HCT116 (cell line): ENCODE results near the gene TRMO. TPM values are rescaled to one million over a fixed set of nuclear protein-coding genes. Genes with fewer than 3 reads are reported as not detected.

ENCODE experiments used
- ATAC-seq: fragments of 200-7000 bp; cut with Tn5 transposase; 2 replicates; pipeline ENCODE4 v1.9.1; 2020; ENCODE audit warnings: mild to moderate bottlenecking, moderate library complexity
- BruUV-seq: library from RNA; stranded (reverse); fragments of 400-500 nt; replicated peaks from 2 replicates; lab custom pipeline; 2021; lab: Mats Ljungman, UMichigan
- CTCF ChIA-PET: fragments of 300-600 bp; sonication (Branson Sonifier 250); formaldehyde crosslinking; loops from one replicate; lab custom pipeline; 2021; ENCODE audit warnings: antibody characterized with exemption; lab: Charles Lee
- POLR2A ChIA-PET: fragments of 300-600, 350-600 bp; sonication (Branson Sonifier 250); formaldehyde crosslinking; loops from one replicate; lab custom pipeline; 2021; ENCODE audit warnings: antibody characterized with exemption; lab: Charles Lee
- RAD21 ChIA-PET, 2 experiments: fragments of 300-600 bp; sonication (Branson Sonifier 250); formaldehyde crosslinking; loops; one replicate each; lab custom pipeline; 2023; ENCODE audit warnings: low total read pairs in 2 of 2; ENCODE audit not compliant: uncharacterized antibody in 2 of 2, unreplicated experiment in 2 of 2, low non-redundant PET in 1 of 2; lab: Charles Lee
- DNase-seq: peaks from one replicate; pipeline ENCODE4 v3.0.0-alpha.2; 2010; ENCODE audit warnings: low read depth, low spot score
- H2AFZ ChIP-seq: fragments of 200-600 bp; shearing (Covaris generic), sonication (generic); 2 replicates; pipeline ENCODE4 v1.6.1; 2017; ENCODE audit warnings: low read depth, mixed run types, mixed read lengths, antibody characterized with exemption, low read length; ENCODE audit not compliant: poor library complexity, severe bottlenecking
- H3K27ac ChIP-seq: 2 replicates; pipeline ENCODE4 v1.5.1; 2012; ENCODE audit warnings: low read depth, low read length
- H3K27me3 ChIP-seq: fragments of 200-600 bp; sonication (generic); 2 replicates; pipeline ENCODE4 v1.6.1; 2016; ENCODE audit warnings: mixed run types, low read length, mixed read lengths; ENCODE audit not compliant: insufficient read depth
- H3K36me3 ChIP-seq, 2 experiments: fragments of 200-500 bp in 1 of 2; fragments of 200-600 bp in 1 of 2; sonication (Bioruptor generic) in 1 of 2; sonication (generic) in 1 of 2; 2 replicates each; pipeline versions ENCODE4 v1.5.1 to v1.6.1; 2014 to 2016; ENCODE audit warnings: low read length in 2 of 2, inconsistent platforms in 1 of 2, mixed read lengths in 1 of 2, mixed run types in 1 of 2; ENCODE audit not compliant: insufficient read depth in 2 of 2, control insufficient read depth in 1 of 2
- H3K4me1 ChIP-seq, 2 experiments: fragments of 200-600 bp in 1 of 2; sonication (generic) in 1 of 2; 2 replicates each; pipeline versions ENCODE4 v1.5.1 to v1.6.1; 2012 to 2017; ENCODE audit warnings: low read length in 2 of 2, inconsistent platforms in 1 of 2, mild to moderate bottlenecking in 1 of 2, mixed read lengths in 1 of 2, mixed run types in 1 of 2, moderate library complexity in 1 of 2; ENCODE audit not compliant: insufficient read depth in 2 of 2, control insufficient read depth in 1 of 2
- H3K4me2 ChIP-seq: fragments of 200-600 bp; sonication (generic); 2 replicates; pipeline ENCODE4 v1.6.1; 2017; ENCODE audit warnings: mixed run types, low read length, mixed read lengths
- H3K4me3 ChIP-seq, 2 experiments: fragments of 200-600 bp in 1 of 2; sonication (generic) in 1 of 2; replicated peaks in 1 of 2; 2 replicates each; pipeline ENCODE4 v1.5.1; 2011 to 2016; ENCODE audit warnings: low read length in 2 of 2, control low read depth in 1 of 2, low read depth in 1 of 2, mild to moderate bottlenecking in 1 of 2, mixed read lengths in 1 of 2, mixed run types in 1 of 2
- H3K79me2 ChIP-seq: fragments of 200-600 bp; sonication (generic); 2 replicates; pipeline ENCODE4 v1.6.1; 2017; ENCODE audit warnings: mild to moderate bottlenecking, mixed run types, low read length, moderate library complexity, mixed read lengths; ENCODE audit not compliant: insufficient read depth
- H3K9ac ChIP-seq: fragments of 200-600 bp; sonication (generic); 2 replicates; pipeline ENCODE4 v1.6.1; 2016; ENCODE audit warnings: low read length, mixed read lengths
- H3K9me2 ChIP-seq: fragments of 200-600 bp; sonication (generic), shearing (Covaris generic); 2 replicates; pipeline ENCODE4 v1.6.1; 2017; ENCODE audit warnings: mixed run types, mild to moderate bottlenecking, moderate library complexity; ENCODE audit not compliant: insufficient read depth
- H3K9me3 ChIP-seq, 2 experiments: fragments of 200-500 bp in 1 of 2; fragments of 200-600 bp in 1 of 2; sonication (Bioruptor generic) in 1 of 2; sonication (generic) in 1 of 2; 2 replicates each; pipeline ENCODE4 v1.6.1; 2014 to 2017; ENCODE audit warnings: low read length in 2 of 2, mixed read lengths in 2 of 2, inconsistent platforms in 1 of 2, low read depth in 1 of 2, mild to moderate bottlenecking in 1 of 2, mixed run types in 1 of 2, moderate library complexity in 1 of 2; ENCODE audit not compliant: control insufficient read depth in 1 of 2, insufficient read depth in 1 of 2
- H4K20me1 ChIP-seq: fragments of 200-600 bp; sonication (generic), shearing (Covaris generic); 2 replicates; pipeline ENCODE4 v1.6.1; 2017; ENCODE audit warnings: mixed run types, mild to moderate bottlenecking, moderate library complexity; ENCODE audit not compliant: insufficient read depth
- CBX3 ChIP-seq: IDR thresholded peaks from 2 replicates; pipeline ENCODE4 v1.6.1; 2012; ENCODE audit warnings: low read depth
- CTCF ChIP-seq, 3 experiments: fragments of 200-600 bp in 1 of 3; sonication (generic) in 1 of 3; IDR thresholded peaks in 2 of 3; conservative IDR thresholded peaks in 1 of 3; 2 replicates each; pipeline ENCODE4 v1.5.1; 2012 to 2017; ENCODE audit warnings: low read depth in 2 of 3, low read length in 2 of 3, antibody characterized with exemption in 1 of 3, borderline replicate concordance in 1 of 3, control low read depth in 1 of 3, mild to moderate bottlenecking in 1 of 3, mixed read lengths in 1 of 3, mixed run types in 1 of 3, moderate library complexity in 1 of 3; ENCODE audit not compliant: insufficient read depth in 1 of 3
- ELF1 ChIP-seq: IDR thresholded peaks from 2 replicates; pipeline ENCODE4 v1.6.1; 2012; ENCODE audit warnings: low read depth, borderline replicate concordance
- EZH2 ChIP-seq: fragments of 200-600 bp; sonication (generic); IDR thresholded peaks from 2 replicates; pipeline ENCODE4 v1.6.1; 2017; ENCODE audit warnings: antibody characterized with exemption, mixed run types
- EZH2phosphoT487 ChIP-seq: fragments of 200-600 bp; IDR thresholded peaks from 2 replicates; pipeline ENCODE4 v1.6.1; 2018; ENCODE audit warnings: antibody characterized with exemption, borderline replicate concordance
- FOSL1 ChIP-seq: IDR thresholded peaks from 2 replicates; pipeline ENCODE4 v1.6.1; 2012; ENCODE audit warnings: low read depth
- JUND ChIP-seq: IDR thresholded peaks from 2 replicates; pipeline ENCODE4 v1.6.1; 2012
- POLR2A ChIP-seq: IDR thresholded peaks from 2 replicates; pipeline ENCODE4 v1.7.0; 2011; ENCODE audit warnings: borderline replicate concordance; ENCODE audit not compliant: insufficient read depth, insufficient read length; ENCODE audit errors: extremely low read depth
- RAD21 ChIP-seq: IDR thresholded peaks from 2 replicates; pipeline ENCODE4 v1.6.1; 2012; ENCODE audit warnings: low read depth, mild to moderate bottlenecking
- SP1 ChIP-seq: IDR thresholded peaks from 2 replicates; pipeline ENCODE4 v1.6.1; 2012; ENCODE audit warnings: low read depth
- TCF7L2 ChIP-seq: IDR thresholded peaks from 2 replicates; pipeline ENCODE4 v1.7.0; 2011; ENCODE audit warnings: borderline replicate concordance, inconsistent platforms; ENCODE audit not compliant: insufficient read depth, insufficient read length; ENCODE audit errors: extremely low read depth
- YY1 ChIP-seq: IDR thresholded peaks from 2 replicates; pipeline ENCODE4 v1.6.1; 2011; ENCODE audit warnings: low read length, low read depth, moderate library complexity, mild to moderate bottlenecking; ENCODE audit not compliant: insufficient replicate concordance; ENCODE audit errors: extremely low read depth
- intact Hi-C: fragments of 100-400 bp; cut with micrococcal nuclease; formaldehyde crosslinking; loops from 2 replicates; pipeline ENCODE4 v1.10.0; 2022
- total RNA-seq: library from RNA; stranded (reverse); gene quantifications from one replicate; pipeline ENCODE4 v1.2.1, GENCODE V29; 2021; ENCODE audit not compliant: unreplicated experiment
- TF ChIP-seq, protein P1 (sequence below): IDR thresholded peaks from 2 replicates; pipeline ENCODE4 v1.6.1; 2012
- TF ChIP-seq, protein P2 (sequence below): IDR thresholded peaks from 2 replicates; pipeline ENCODE4 v1.6.1; 2012; ENCODE audit warnings: low read depth
- TF ChIP-seq, protein P3 (sequence below): IDR thresholded peaks from 2 replicates; pipeline ENCODE4 v1.6.1; 2012

The TRMO gene
- total RNA-seq, 1 experiment from 2014 or later, result 10.2 TPM

GRCh38 chr9:97966493-97966892, 44.2 kb upstream of the TRMO start (continued):
- TF ChIP-seq RAD21, result no peak
- no peak for TF ChIP-seq EZH2phosphoT487

- no peak for ATAC-seq
- H3K4me1 ChIP-seq, result no peaks in the 10 kb centered on the region
- POLR2A ChIA-PET, result no interaction called here
- H3K4me3 ChIP-seq, result no peak overlapping the region
- H3K36me3 ChIP-seq, result no peaks in the 10 kb centered on the region
- intact Hi-C loops, result no loop called here
- H4K20me1 ChIP-seq, result no peaks in the 10 kb centered on the region
- no peak overlapping the region for H3K27ac ChIP-seq
- H3K9me2 ChIP-seq, result no peaks in the 10 kb centered on the region
- H3K27me3 ChIP-seq, result no peaks in the 10 kb centered on the region
- DNase-seq, result no peak
- TF ChIP-seq, protein P1, sequence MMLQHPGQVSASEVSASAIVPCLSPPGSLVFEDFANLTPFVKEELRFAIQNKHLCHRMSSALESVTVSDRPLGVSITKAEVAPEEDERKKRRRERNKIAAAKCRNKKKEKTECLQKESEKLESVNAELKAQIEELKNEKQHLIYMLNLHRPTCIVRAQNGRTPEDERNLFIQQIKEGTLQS, result no peak
- no peak for TF ChIP-seq JUND
- no peak for TF ChIP-seq TCF7L2
- no peak for TF ChIP-seq EZH2phosphoT487
- TF ChIP-seq CTCF (IDR thresholded peaks at IDR 0.05 in 2 of 3, conservative IDR thresholded peaks at IDR 0.05 in 1 of 3; ENCODE audit: borderline replicate concordance in 1 of 3, insufficient read depth in 1 of 3, low read depth in 2 of 3, low read length in 2 of 3), result no peak
- TF ChIP-seq FOSL1, result no peak
- no peak for TF ChIP-seq ELF1
- no peak for TF ChIP-seq SP1
- TF ChIP-seq YY1, result no peak
- TF ChIP-seq CBX3, result no peak
- TF ChIP-seq, protein P2, sequence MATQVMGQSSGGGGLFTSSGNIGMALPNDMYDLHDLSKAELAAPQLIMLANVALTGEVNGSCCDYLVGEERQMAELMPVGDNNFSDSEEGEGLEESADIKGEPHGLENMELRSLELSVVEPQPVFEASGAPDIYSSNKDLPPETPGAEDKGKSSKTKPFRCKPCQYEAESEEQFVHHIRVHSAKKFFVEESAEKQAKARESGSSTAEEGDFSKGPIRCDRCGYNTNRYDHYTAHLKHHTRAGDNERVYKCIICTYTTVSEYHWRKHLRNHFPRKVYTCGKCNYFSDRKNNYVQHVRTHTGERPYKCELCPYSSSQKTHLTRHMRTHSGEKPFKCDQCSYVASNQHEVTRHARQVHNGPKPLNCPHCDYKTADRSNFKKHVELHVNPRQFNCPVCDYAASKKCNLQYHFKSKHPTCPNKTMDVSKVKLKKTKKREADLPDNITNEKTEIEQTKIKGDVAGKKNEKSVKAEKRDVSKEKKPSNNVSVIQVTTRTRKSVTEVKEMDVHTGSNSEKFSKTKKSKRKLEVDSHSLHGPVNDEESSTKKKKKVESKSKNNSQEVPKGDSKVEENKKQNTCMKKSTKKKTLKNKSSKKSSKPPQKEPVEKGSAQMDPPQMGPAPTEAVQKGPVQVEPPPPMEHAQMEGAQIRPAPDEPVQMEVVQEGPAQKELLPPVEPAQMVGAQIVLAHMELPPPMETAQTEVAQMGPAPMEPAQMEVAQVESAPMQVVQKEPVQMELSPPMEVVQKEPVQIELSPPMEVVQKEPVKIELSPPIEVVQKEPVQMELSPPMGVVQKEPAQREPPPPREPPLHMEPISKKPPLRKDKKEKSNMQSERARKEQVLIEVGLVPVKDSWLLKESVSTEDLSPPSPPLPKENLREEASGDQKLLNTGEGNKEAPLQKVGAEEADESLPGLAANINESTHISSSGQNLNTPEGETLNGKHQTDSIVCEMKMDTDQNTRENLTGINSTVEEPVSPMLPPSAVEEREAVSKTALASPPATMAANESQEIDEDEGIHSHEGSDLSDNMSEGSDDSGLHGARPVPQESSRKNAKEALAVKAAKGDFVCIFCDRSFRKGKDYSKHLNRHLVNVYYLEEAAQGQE, result no peak
- TF ChIP-seq RAD21, result no peak
- no peak for TF ChIP-seq POLR2A
- TF ChIP-seq EZH2, result no peak
- TF ChIP-seq, protein P3, sequence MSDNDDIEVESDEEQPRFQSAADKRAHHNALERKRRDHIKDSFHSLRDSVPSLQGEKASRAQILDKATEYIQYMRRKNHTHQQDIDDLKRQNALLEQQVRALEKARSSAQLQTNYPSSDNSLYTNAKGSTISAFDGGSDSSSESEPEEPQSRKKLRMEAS, result no peak
- H3K9me3 ChIP-seq, result no peaks in the 10 kb centered on the region
- H3K9ac ChIP-seq, result no peak overlapping the region
- no peaks in the 10 kb centered on the region for H3K79me2 ChIP-seq
- no TSS peak for BruUV-seq
- CTCF ChIA-PET, result no interaction called here
- RAD21 ChIA-PET, result no interaction called here
- H3K4me2 ChIP-seq, result no peak overlapping the region
- H2AFZ ChIP-seq, result no peak overlapping the region
Measured at GRCh38 chr9:97964901-97965300, 42.6 kb upstream of the TRMO start.
